Measurements from ENCODE around the gene PPP1R12C. TPM values are rescaled to one million over a fixed set of nuclear protein-coding genes. Genes with fewer than 3 reads are reported as not detected.

The PPP1R12C gene
- total RNA-seq, 1 donor from 2014 or later, result 62.9 TPM

DNA sequence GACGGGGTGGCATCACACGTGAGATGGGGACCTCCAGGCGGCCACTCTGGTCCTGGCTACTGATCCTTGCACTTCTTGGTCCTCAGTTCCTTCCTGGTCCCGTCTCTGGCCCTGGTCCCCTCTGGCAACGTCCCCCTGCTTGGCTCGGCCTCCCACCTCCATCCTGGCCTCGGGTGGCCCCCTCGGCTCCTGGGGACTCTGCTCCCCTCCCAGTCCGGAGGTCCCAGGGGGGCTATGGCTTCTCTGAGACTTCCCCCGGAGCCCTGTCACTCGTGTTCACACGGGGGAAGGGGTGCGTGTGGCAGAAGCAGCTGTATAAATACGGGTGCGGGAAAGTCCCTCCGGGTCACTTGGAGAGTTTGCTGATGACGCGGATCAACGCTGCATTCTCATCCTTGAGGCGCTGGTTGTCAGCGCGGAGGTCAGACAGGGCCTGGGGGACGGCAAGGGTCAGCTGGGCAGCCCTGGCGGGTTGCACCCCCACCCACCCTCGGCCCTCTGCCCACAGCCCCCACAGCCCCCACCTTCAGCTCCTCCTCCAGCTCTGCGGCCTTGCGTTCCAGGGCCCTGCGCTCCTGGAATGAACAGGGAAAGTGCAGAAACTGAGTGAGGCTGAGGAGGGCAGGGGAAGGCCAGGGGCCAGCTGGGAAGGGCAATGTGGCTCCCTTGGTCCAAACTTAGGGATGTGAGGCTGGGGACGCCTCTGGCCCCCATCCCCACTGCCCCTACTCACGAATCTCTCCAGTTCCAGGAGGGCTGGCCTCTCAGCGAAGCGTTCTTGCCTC lies 26.1 kb downstream of the PPP1R12C start:
- TF ChIP-seq CTCF (IDR thresholded peaks at IDR 0.05; ENCODE audit: insufficient read depth, low read length, poor library complexity, severe bottlenecking), result no peak
- Histone ChIP-seq H3K4me3 (ENCODE audit: low read depth, low read length) (no peak overlapping the region), H3K36me3 (ENCODE audit: control insufficient read depth, insufficient read depth, low read length) (peaks cover 4% of the 10 kb centered on the region), H3K27me3 (ENCODE audit: control insufficient read depth, insufficient read depth, low read length) (no peaks in the 10 kb centered on the region)
- DNase-seq (ENCODE audit: low read depth), result no peak

- Histone ChIP-seq H3K27me3 (ENCODE audit: control insufficient read depth, insufficient read depth, low read length) (peaks cover 6% of the 10 kb centered on the region), H3K36me3 (ENCODE audit: control insufficient read depth, insufficient read depth, low read length) (peaks cover 4% of the 10 kb centered on the region), H3K4me3 (ENCODE audit: low read depth, low read length) (no peak overlapping the region)
- DNase-seq (ENCODE audit: low read depth), result no peak
- TF ChIP-seq CTCF (IDR thresholded peaks at IDR 0.05; ENCODE audit: insufficient read depth, low read length, poor library complexity, severe bottlenecking), result no peak
Measured at GRCh38 chr19:55090564-55090963, 26.9 kb downstream of the PPP1R12C start.

DNA sequence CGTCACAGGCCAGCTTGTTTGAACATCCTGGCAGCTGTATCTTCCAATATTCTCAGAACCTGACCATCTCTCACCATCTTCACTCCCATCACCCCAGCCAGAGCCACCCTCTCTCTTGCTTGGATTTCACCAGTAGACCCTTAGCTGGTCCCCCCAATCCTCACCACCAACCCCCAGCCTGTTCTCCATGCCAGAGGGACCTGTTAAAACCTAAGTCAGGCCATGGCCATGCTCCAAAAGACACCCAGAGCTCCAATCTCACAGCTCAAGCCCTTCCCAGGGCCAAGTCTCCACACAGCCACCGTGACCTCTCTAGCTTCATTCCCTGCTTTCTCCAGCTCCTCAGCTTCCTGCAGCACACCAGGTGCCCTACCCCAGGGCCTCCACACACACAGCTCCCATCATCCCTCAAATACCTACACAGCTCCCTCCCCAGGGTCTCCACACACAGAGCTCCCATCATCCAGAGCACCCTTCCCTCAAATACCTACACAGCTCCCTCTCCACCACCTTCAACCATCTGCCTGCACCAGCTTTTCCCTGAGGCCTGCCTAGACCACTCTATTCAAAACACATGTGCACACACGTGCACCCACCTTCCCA lies 28.0 kb downstream of the PPP1R12C start:
- H3K4me3 ChIP-seq (ENCODE audit: low read depth, low read length), result no peak overlapping the region

GRCh38 chr19:55088543-55089341 lies 28.7 kb downstream of the PPP1R12C start:
- Histone ChIP-seq H3K36me3 (ENCODE audit: control insufficient read depth, insufficient read depth, low read length) (peaks cover 4% of the 10 kb centered on the region), H3K27me3 (ENCODE audit: control insufficient read depth, insufficient read depth, low read length) (peaks cover 9% of the 10 kb centered on the region), H3K4me3 (ENCODE audit: low read depth, low read length) (no peak overlapping the region)
- TF ChIP-seq CTCF (IDR thresholded peaks at IDR 0.05; ENCODE audit: insufficient read depth, low read length, poor library complexity, severe bottlenecking), result peak; percentile 62
- no peak for DNase-seq (ENCODE audit: low read depth)

More for the DNA sequence above, 28.0 kb downstream of the PPP1R12C start:
- TF ChIP-seq CTCF (IDR thresholded peaks at IDR 0.05; ENCODE audit: insufficient read depth, low read length, poor library complexity, severe bottlenecking), result no peak
- Histone ChIP-seq H3K27me3 (ENCODE audit: control insufficient read depth, insufficient read depth, low read length) (peaks cover 6% of the 10 kb centered on the region), H3K36me3 (ENCODE audit: control insufficient read depth, insufficient read depth, low read length) (peaks cover 4% of the 10 kb centered on the region)
- no peak for DNase-seq (ENCODE audit: low read depth)

DNA sequence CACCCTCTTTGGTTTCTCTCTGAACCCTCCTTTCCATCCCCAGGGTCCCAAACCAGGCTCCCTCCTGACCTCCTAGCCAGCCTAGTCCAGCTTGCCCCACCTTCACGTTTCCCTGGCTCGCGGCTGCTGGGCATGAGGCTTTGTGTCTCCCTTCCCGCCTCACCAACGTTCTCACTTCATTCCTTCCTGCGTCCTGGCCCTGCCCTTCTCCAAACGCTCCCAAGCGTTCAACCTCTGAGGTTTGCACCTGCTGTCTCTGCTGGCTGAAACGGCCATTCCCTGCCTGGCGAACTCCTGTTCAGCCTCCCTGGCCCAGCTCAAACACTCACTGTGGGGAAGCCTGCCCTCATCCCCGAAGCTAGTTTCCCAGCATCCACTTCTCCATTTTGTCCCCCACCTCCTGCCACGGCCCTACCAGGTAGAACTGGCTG lies 29.4 kb downstream of the PPP1R12C start:
- H3K4me3 ChIP-seq (ENCODE audit: low read depth, low read length), result no peak overlapping the region

More for the DNA sequence above, 29.4 kb downstream of the PPP1R12C start:
- DNase-seq (ENCODE audit: low read depth), result no peak
- H3K36me3 ChIP-seq (ENCODE audit: control insufficient read depth, insufficient read depth, low read length), result peaks cover 4% of the 10 kb centered on the region
- no peak for TF ChIP-seq CTCF (IDR thresholded peaks at IDR 0.05; ENCODE audit: insufficient read depth, low read length, poor library complexity, severe bottlenecking)
- peaks cover 14% of the 10 kb centered on the region for H3K27me3 ChIP-seq (ENCODE audit: control insufficient read depth, insufficient read depth, low read length)
